HCT116 (cell line): Measurements from ENCODE around the gene IL17RB. TPM values are rescaled to one million over a fixed set of nuclear protein-coding genes. Genes with fewer than 3 reads are reported as not detected.

ENCODE experiments used
- ATAC-seq: fragments of 200-7000 bp; cut with Tn5 transposase; 2 replicates; pipeline ENCODE4 v1.9.1; 2020; ENCODE audit warnings: mild to moderate bottlenecking, moderate library complexity
- BruUV-seq: library from RNA; stranded (reverse); fragments of 400-500 nt; replicated peaks from 2 replicates; lab custom pipeline; 2021; lab: Mats Ljungman, UMichigan
- CTCF ChIA-PET: fragments of 300-600 bp; sonication (Branson Sonifier 250); formaldehyde crosslinking; loops from one replicate; lab custom pipeline; 2021; ENCODE audit warnings: antibody characterized with exemption; lab: Charles Lee
- POLR2A ChIA-PET: fragments of 300-600, 350-600 bp; sonication (Branson Sonifier 250); formaldehyde crosslinking; loops from one replicate; lab custom pipeline; 2021; ENCODE audit warnings: antibody characterized with exemption; lab: Charles Lee
- RAD21 ChIA-PET, 2 experiments: fragments of 300-600 bp; sonication (Branson Sonifier 250); formaldehyde crosslinking; loops; one replicate each; lab custom pipeline; 2023; ENCODE audit warnings: low total read pairs in 2 of 2; ENCODE audit not compliant: uncharacterized antibody in 2 of 2, unreplicated experiment in 2 of 2, low non-redundant PET in 1 of 2; lab: Charles Lee
- DNase-seq: peaks from one replicate; pipeline ENCODE4 v3.0.0-alpha.2; 2010; ENCODE audit warnings: low read depth, low spot score
- H2AFZ ChIP-seq: fragments of 200-600 bp; shearing (Covaris generic), sonication (generic); 2 replicates; pipeline ENCODE4 v1.6.1; 2017; ENCODE audit warnings: low read depth, mixed run types, mixed read lengths, antibody characterized with exemption, low read length; ENCODE audit not compliant: poor library complexity, severe bottlenecking
- H3K27ac ChIP-seq: 2 replicates; pipeline ENCODE4 v1.5.1; 2012; ENCODE audit warnings: low read depth, low read length
- H3K27me3 ChIP-seq: fragments of 200-600 bp; sonication (generic); 2 replicates; pipeline ENCODE4 v1.6.1; 2016; ENCODE audit warnings: mixed run types, low read length, mixed read lengths; ENCODE audit not compliant: insufficient read depth
- H3K36me3 ChIP-seq, 2 experiments: fragments of 200-500 bp in 1 of 2; fragments of 200-600 bp in 1 of 2; sonication (Bioruptor generic) in 1 of 2; sonication (generic) in 1 of 2; 2 replicates each; pipeline versions ENCODE4 v1.5.1 to v1.6.1; 2014 to 2016; ENCODE audit warnings: low read length in 2 of 2, inconsistent platforms in 1 of 2, mixed read lengths in 1 of 2, mixed run types in 1 of 2; ENCODE audit not compliant: insufficient read depth in 2 of 2, control insufficient read depth in 1 of 2
- H3K4me1 ChIP-seq, 2 experiments: fragments of 200-600 bp in 1 of 2; sonication (generic) in 1 of 2; 2 replicates each; pipeline versions ENCODE4 v1.5.1 to v1.6.1; 2012 to 2017; ENCODE audit warnings: low read length in 2 of 2, inconsistent platforms in 1 of 2, mild to moderate bottlenecking in 1 of 2, mixed read lengths in 1 of 2, mixed run types in 1 of 2, moderate library complexity in 1 of 2; ENCODE audit not compliant: insufficient read depth in 2 of 2, control insufficient read depth in 1 of 2
- H3K4me2 ChIP-seq: fragments of 200-600 bp; sonication (generic); 2 replicates; pipeline ENCODE4 v1.6.1; 2017; ENCODE audit warnings: mixed run types, low read length, mixed read lengths
- H3K4me3 ChIP-seq, 2 experiments: fragments of 200-600 bp in 1 of 2; sonication (generic) in 1 of 2; replicated peaks in 1 of 2; 2 replicates each; pipeline ENCODE4 v1.5.1; 2011 to 2016; ENCODE audit warnings: low read length in 2 of 2, control low read depth in 1 of 2, low read depth in 1 of 2, mild to moderate bottlenecking in 1 of 2, mixed read lengths in 1 of 2, mixed run types in 1 of 2
- H3K79me2 ChIP-seq: fragments of 200-600 bp; sonication (generic); 2 replicates; pipeline ENCODE4 v1.6.1; 2017; ENCODE audit warnings: mild to moderate bottlenecking, mixed run types, low read length, moderate library complexity, mixed read lengths; ENCODE audit not compliant: insufficient read depth
- H3K9ac ChIP-seq: fragments of 200-600 bp; sonication (generic); 2 replicates; pipeline ENCODE4 v1.6.1; 2016; ENCODE audit warnings: low read length, mixed read lengths
- H3K9me2 ChIP-seq: fragments of 200-600 bp; sonication (generic), shearing (Covaris generic); 2 replicates; pipeline ENCODE4 v1.6.1; 2017; ENCODE audit warnings: mixed run types, mild to moderate bottlenecking, moderate library complexity; ENCODE audit not compliant: insufficient read depth
- H3K9me3 ChIP-seq, 2 experiments: fragments of 200-500 bp in 1 of 2; fragments of 200-600 bp in 1 of 2; sonication (Bioruptor generic) in 1 of 2; sonication (generic) in 1 of 2; 2 replicates each; pipeline ENCODE4 v1.6.1; 2014 to 2017; ENCODE audit warnings: low read length in 2 of 2, mixed read lengths in 2 of 2, inconsistent platforms in 1 of 2, low read depth in 1 of 2, mild to moderate bottlenecking in 1 of 2, mixed run types in 1 of 2, moderate library complexity in 1 of 2; ENCODE audit not compliant: control insufficient read depth in 1 of 2, insufficient read depth in 1 of 2
- H4K20me1 ChIP-seq: fragments of 200-600 bp; sonication (generic), shearing (Covaris generic); 2 replicates; pipeline ENCODE4 v1.6.1; 2017; ENCODE audit warnings: mixed run types, mild to moderate bottlenecking, moderate library complexity; ENCODE audit not compliant: insufficient read depth
- CBX3 ChIP-seq: IDR thresholded peaks from 2 replicates; pipeline ENCODE4 v1.6.1; 2012; ENCODE audit warnings: low read depth
- CEBPB ChIP-seq: IDR thresholded peaks from 2 replicates; pipeline ENCODE4 v1.6.1; 2012; ENCODE audit warnings: low read depth
- EGR1 ChIP-seq: IDR thresholded peaks from 2 replicates; pipeline ENCODE4 v1.6.1; 2012; ENCODE audit warnings: low read depth
- ELF1 ChIP-seq: IDR thresholded peaks from 2 replicates; pipeline ENCODE4 v1.6.1; 2012; ENCODE audit warnings: low read depth, borderline replicate concordance
- EZH2 ChIP-seq: fragments of 200-600 bp; sonication (generic); IDR thresholded peaks from 2 replicates; pipeline ENCODE4 v1.6.1; 2017; ENCODE audit warnings: antibody characterized with exemption, mixed run types
- EZH2phosphoT487 ChIP-seq: fragments of 200-600 bp; IDR thresholded peaks from 2 replicates; pipeline ENCODE4 v1.6.1; 2018; ENCODE audit warnings: antibody characterized with exemption, borderline replicate concordance
- FOSL1 ChIP-seq: IDR thresholded peaks from 2 replicates; pipeline ENCODE4 v1.6.1; 2012; ENCODE audit warnings: low read depth
- POLR2A ChIP-seq: IDR thresholded peaks from 2 replicates; pipeline ENCODE4 v1.7.0; 2011; ENCODE audit warnings: borderline replicate concordance; ENCODE audit not compliant: insufficient read depth, insufficient read length; ENCODE audit errors: extremely low read depth
- RAD21 ChIP-seq: IDR thresholded peaks from 2 replicates; pipeline ENCODE4 v1.6.1; 2012; ENCODE audit warnings: low read depth, mild to moderate bottlenecking
- SIN3A ChIP-seq: IDR thresholded peaks from 2 replicates; pipeline ENCODE4 v1.6.1; 2012; ENCODE audit warnings: low read depth
- SP1 ChIP-seq: IDR thresholded peaks from 2 replicates; pipeline ENCODE4 v1.6.1; 2012; ENCODE audit warnings: low read depth
- SRF ChIP-seq: IDR thresholded peaks from 2 replicates; pipeline ENCODE4 v1.6.1; 2012; ENCODE audit warnings: low read depth
- TCF7L2 ChIP-seq: IDR thresholded peaks from 2 replicates; pipeline ENCODE4 v1.7.0; 2011; ENCODE audit warnings: borderline replicate concordance, inconsistent platforms; ENCODE audit not compliant: insufficient read depth, insufficient read length; ENCODE audit errors: extremely low read depth
- YY1 ChIP-seq: IDR thresholded peaks from 2 replicates; pipeline ENCODE4 v1.6.1; 2011; ENCODE audit warnings: low read length, low read depth, moderate library complexity, mild to moderate bottlenecking; ENCODE audit not compliant: insufficient replicate concordance; ENCODE audit errors: extremely low read depth
- ZFX ChIP-seq: fragments of 450-650 bp; IDR thresholded peaks from 2 replicates; pipeline ENCODE4 v1.6.1; 2017
- ZNF274 ChIP-seq: fragments of 200-500 bp; sonication (Bioruptor generic); IDR thresholded peaks from 2 replicates; pipeline ENCODE4 v1.6.1; 2014; ENCODE audit warnings: mild to moderate bottlenecking, low read depth, low read length, inconsistent platforms
- intact Hi-C: fragments of 100-400 bp; cut with micrococcal nuclease; formaldehyde crosslinking; loops from 2 replicates; pipeline ENCODE4 v1.10.0; 2022
- total RNA-seq: library from RNA; stranded (reverse); gene quantifications from one replicate; pipeline ENCODE4 v1.2.1, GENCODE V29; 2021; ENCODE audit not compliant: unreplicated experiment
- TF ChIP-seq, protein P1 (sequence below): IDR thresholded peaks from 2 replicates; pipeline ENCODE4 v1.6.1; 2011; ENCODE audit warnings: mild to moderate bottlenecking, low read length, moderate library complexity; ENCODE audit not compliant: insufficient replicate concordance; ENCODE audit errors: extremely low read depth
- TF ChIP-seq, protein P2 (sequence below), 3 experiments: fragments of 200-600 bp in 1 of 3; sonication (generic) in 1 of 3; IDR thresholded peaks in 2 of 3; conservative IDR thresholded peaks in 1 of 3; 2 replicates each; pipeline ENCODE4 v1.5.1; 2012 to 2017; ENCODE audit warnings: low read depth in 2 of 3, low read length in 2 of 3, antibody characterized with exemption in 1 of 3, borderline replicate concordance in 1 of 3, control low read depth in 1 of 3, mild to moderate bottlenecking in 1 of 3, mixed read lengths in 1 of 3, mixed run types in 1 of 3, moderate library complexity in 1 of 3; ENCODE audit not compliant: insufficient read depth in 1 of 3
- TF ChIP-seq, protein P3 (sequence below): IDR thresholded peaks from 2 replicates; pipeline ENCODE4 v1.6.1; 2012; ENCODE audit warnings: low read depth

The IL17RB gene
- total RNA-seq, 1 experiment from 2014 or later = 8.3 TPM

DNA sequence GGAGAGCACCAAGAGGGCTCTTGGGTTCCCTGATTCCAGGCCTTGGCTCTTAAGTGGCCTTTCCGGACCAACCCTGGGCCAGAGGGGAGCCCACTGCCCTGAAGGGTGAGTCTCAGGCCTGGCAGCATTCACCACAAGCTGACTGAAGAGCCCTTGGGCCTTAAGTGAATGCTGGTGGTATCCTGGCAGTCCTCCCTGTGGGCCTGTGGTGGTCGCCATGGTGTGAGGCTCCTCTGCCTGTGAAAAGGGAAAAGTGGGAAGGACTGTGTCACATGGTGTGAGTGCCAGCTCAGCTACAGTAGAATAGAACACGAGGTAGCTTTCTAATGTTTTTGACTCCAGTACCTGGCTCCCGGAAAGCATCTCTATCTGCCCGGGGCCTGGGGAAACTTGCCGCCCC, 15.4 kb upstream of the IL17RB start (continued):
- TF ChIP-seq, protein P1, sequence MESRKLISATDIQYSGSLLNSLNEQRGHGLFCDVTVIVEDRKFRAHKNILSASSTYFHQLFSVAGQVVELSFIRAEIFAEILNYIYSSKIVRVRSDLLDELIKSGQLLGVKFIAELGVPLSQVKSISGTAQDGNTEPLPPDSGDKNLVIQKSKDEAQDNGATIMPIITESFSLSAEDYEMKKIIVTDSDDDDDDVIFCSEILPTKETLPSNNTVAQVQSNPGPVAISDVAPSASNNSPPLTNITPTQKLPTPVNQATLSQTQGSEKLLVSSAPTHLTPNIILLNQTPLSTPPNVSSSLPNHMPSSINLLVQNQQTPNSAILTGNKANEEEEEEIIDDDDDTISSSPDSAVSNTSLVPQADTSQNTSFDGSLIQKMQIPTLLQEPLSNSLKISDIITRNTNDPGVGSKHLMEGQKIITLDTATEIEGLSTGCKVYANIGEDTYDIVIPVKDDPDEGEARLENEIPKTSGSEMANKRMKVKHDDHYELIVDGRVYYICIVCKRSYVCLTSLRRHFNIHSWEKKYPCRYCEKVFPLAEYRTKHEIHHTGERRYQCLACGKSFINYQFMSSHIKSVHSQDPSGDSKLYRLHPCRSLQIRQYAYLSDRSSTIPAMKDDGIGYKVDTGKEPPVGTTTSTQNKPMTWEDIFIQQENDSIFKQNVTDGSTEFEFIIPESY = no peak
- TF ChIP-seq YY1 (no peak), FOSL1 (no peak), ZNF274 (no peak), SP1 (no peak)

DNA sequence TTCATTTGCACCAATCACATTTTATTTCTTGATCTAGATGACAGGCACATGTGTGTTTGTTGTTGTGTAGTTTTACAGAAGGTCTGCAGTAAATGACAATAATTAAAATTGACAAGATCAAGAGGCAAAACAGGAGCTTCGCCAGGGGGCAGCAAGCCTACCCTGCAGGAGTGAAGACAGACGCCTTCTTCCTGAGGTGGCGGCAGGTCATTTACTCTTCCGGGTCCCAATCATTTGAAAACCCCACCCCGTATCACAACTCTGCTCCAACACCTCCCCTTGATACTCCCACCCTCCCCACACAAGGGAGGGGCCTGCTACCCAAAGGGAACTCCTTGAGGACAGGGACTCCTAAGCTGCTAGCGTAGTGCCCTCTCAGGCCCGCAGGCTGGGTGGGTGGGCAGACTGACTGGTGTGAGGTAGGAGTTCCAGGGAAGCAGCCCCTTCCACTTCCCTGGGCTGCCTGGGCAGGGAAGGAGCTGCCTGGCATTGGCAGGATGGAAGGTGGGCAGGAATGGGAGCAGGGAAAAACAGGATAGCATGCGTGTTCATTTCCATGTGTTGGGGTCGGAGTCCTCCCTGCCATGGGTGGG, 13.2 kb upstream of the IL17RB start:
- Histone ChIP-seq H3K9ac (no peak overlapping the region), H3K4me1 (no peaks in the 10 kb centered on the region), H3K9me3 (no peaks in the 10 kb centered on the region), H3K9me2 (no peaks in the 10 kb centered on the region), H3K27me3 (no peaks in the 10 kb centered on the region), H3K36me3 (peaks cover 0 to 2% of the 10 kb centered on the region in 2 experiments; a peak in 1 of 4 replicates), H3K4me3 (no peak overlapping the region), H2AFZ (no peak overlapping the region), H3K27ac (no peak overlapping the region), H4K20me1 (no peaks in the 10 kb centered on the region), H3K4me2 (no peak overlapping the region), H3K79me2 (no peaks in the 10 kb centered on the region)
- ChIA-PET CTCF (no interaction called here), RAD21 (no interaction called here), POLR2A (no interaction called here)
- intact Hi-C loops = no loop called here
- no TSS peak for BruUV-seq
- DNase-seq (no peak), ATAC-seq (no peak)
- TF ChIP-seq, protein P2, sequence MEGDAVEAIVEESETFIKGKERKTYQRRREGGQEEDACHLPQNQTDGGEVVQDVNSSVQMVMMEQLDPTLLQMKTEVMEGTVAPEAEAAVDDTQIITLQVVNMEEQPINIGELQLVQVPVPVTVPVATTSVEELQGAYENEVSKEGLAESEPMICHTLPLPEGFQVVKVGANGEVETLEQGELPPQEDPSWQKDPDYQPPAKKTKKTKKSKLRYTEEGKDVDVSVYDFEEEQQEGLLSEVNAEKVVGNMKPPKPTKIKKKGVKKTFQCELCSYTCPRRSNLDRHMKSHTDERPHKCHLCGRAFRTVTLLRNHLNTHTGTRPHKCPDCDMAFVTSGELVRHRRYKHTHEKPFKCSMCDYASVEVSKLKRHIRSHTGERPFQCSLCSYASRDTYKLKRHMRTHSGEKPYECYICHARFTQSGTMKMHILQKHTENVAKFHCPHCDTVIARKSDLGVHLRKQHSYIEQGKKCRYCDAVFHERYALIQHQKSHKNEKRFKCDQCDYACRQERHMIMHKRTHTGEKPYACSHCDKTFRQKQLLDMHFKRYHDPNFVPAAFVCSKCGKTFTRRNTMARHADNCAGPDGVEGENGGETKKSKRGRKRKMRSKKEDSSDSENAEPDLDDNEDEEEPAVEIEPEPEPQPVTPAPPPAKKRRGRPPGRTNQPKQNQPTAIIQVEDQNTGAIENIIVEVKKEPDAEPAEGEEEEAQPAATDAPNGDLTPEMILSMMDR (IDR thresholded peaks at IDR 0.05 in 2 of 3, conservative IDR thresholded peaks at IDR 0.05 in 1 of 3; ENCODE audit: borderline replicate concordance in 1 of 3, insufficient read depth in 1 of 3, low read depth in 2 of 3, low read length in 2 of 3) = no peak
- no peak for TF ChIP-seq TCF7L2
- TF ChIP-seq EGR1 = no peak
- no peak for TF ChIP-seq POLR2A
- TF ChIP-seq RAD21 = no peak
- TF ChIP-seq ELF1 = no peak
- TF ChIP-seq SIN3A = no peak
- TF ChIP-seq EZH2phosphoT487 = no peak
- TF ChIP-seq YY1 = no peak
- no peak for TF ChIP-seq CEBPB
- TF ChIP-seq ZFX = no peak
- TF ChIP-seq, protein P3, sequence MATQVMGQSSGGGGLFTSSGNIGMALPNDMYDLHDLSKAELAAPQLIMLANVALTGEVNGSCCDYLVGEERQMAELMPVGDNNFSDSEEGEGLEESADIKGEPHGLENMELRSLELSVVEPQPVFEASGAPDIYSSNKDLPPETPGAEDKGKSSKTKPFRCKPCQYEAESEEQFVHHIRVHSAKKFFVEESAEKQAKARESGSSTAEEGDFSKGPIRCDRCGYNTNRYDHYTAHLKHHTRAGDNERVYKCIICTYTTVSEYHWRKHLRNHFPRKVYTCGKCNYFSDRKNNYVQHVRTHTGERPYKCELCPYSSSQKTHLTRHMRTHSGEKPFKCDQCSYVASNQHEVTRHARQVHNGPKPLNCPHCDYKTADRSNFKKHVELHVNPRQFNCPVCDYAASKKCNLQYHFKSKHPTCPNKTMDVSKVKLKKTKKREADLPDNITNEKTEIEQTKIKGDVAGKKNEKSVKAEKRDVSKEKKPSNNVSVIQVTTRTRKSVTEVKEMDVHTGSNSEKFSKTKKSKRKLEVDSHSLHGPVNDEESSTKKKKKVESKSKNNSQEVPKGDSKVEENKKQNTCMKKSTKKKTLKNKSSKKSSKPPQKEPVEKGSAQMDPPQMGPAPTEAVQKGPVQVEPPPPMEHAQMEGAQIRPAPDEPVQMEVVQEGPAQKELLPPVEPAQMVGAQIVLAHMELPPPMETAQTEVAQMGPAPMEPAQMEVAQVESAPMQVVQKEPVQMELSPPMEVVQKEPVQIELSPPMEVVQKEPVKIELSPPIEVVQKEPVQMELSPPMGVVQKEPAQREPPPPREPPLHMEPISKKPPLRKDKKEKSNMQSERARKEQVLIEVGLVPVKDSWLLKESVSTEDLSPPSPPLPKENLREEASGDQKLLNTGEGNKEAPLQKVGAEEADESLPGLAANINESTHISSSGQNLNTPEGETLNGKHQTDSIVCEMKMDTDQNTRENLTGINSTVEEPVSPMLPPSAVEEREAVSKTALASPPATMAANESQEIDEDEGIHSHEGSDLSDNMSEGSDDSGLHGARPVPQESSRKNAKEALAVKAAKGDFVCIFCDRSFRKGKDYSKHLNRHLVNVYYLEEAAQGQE = no peak
- TF ChIP-seq EZH2 = no peak
- no peak for TF ChIP-seq FOSL1
- TF ChIP-seq CBX3 = no peak
- TF ChIP-seq SRF = no peak
